ENCODE results near the gene ZMAT5. TPM values are rescaled to one million over a fixed set of nuclear protein-coding genes. Genes with fewer than 3 reads are reported as not detected.

The ZMAT5 gene
- polyA plus RNA-seq (ENCODE audit: insufficient read depth in 1 of 5, insufficient read length in 5 of 5, low replicate concordance in 1 of 5): 10 to 100 TPM; 19.9 to 28.2 (median 21.9) TPM
- long read RNA-seq, donor 1, transcript ZMAT5-201 (6 exons, 899 nt): major isoform, 5 of 12 reads
- long read RNA-seq, donor 1, partial matches to known transcripts: 0 of 12 reads
- long read RNA-seq, donor 1, other reads (novel, unspliced or antisense): 7 of 12 reads
- long read RNA-seq, donor 2, transcript ZMAT5-201 (6 exons, 899 nt): major isoform, 6 of 16 reads
- long read RNA-seq, donor 2, partial matches to known transcripts: 0 of 16 reads
- long read RNA-seq, donor 2, other reads (novel, unspliced or antisense): 10 of 16 reads
- long read RNA-seq, donor 3, transcript ZMAT5-201 (6 exons, 899 nt): major isoform, 5 of 11 reads
- long read RNA-seq, donor 3, partial matches to known transcripts: 0 of 11 reads
- long read RNA-seq, donor 3, other reads (novel, unspliced or antisense): 6 of 11 reads
- long read RNA-seq, donor 4, transcript ZMAT5-201 (6 exons, 899 nt): major isoform, 6 of 6 reads
- long read RNA-seq, donor 4, partial matches to known transcripts: 0 of 6 reads
- long read RNA-seq, donor 4, other reads (novel, unspliced or antisense): 0 of 6 reads
- long read RNA-seq, donor 5, transcript ZMAT5-201 (6 exons, 899 nt): major isoform, 8 of 25 reads
- long read RNA-seq, donor 5, partial matches to known transcripts: 0 of 25 reads
- long read RNA-seq, donor 5, other reads (novel, unspliced or antisense): 17 of 25 reads
- long read RNA-seq, donor 6, partial matches to known transcripts: 0 of 14 reads
- long read RNA-seq, donor 6, other reads (novel, unspliced or antisense): 12 of 14 reads
- long read RNA-seq, donor 7, transcript ZMAT5-201 (6 exons, 899 nt): major isoform, 11 of 711 reads
- long read RNA-seq, donor 7, partial matches to known transcripts: 678 of 711 reads
- long read RNA-seq, donor 7, other reads (novel, unspliced or antisense): 22 of 711 reads
- long read RNA-seq, donor 8, partial matches to known transcripts: 328 of 361 reads
- long read RNA-seq, donor 8, other reads (novel, unspliced or antisense): 31 of 361 reads

GRCh38 chr22:29766632-29767170 is at the start of gene ZMAT5:
Gene ZMAT5, minus strand, starts transcription at chr22:29767007. Its CDS starts 18,463 bp downstream, at chr22:29748544.
- peak in 1 of 2 donors; percentile 92 for DNase-seq

DNA sequence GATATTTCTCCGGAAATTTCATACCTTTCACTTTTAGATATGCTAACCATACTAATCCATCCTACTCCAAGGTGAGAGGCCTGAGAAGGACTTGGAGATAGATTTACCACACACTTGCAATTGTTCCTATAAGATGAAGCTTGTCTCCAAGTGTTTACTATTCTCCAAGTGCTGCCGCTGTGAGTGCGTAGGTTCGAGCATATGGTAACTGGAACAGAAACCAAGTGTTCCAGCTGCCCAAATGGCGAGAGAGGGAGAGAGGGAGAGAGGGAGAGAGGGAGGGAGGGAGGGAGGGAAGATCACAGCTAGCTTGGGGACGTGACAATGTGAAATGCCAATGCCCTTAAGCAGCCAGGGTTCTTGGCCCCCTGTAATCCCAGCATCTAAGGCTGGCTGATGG is 49.7 kb upstream of the ZMAT5 start:
- DNase-seq: no peak

GRCh38 chr22:29816128-29816527 is 49.3 kb upstream of the ZMAT5 start:
- DNase-seq: no peak

- no peak for DNase-seq
Observed at GRCh38 chr22:29815580-29815979, 48.8 kb upstream of the ZMAT5 start.

DNA sequence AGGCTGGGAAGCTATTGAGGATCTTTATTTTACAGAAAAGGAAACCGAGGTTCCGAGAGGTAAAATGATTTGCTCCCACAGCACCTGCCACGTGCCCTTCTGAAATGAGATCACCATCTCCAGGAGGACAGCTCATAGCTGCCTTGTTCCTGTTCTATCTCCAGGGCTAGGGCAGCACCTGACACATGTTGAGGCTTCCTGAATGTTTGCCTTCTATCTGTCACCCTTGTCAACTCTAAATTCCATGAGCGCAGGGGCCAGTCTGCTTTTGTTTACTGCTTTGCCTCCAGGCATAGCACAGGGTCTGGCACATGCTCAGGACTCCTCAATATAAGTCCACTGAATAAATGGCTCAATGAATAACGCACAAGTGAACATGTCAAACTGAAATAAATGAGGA is 47.2 kb upstream of the ZMAT5 start:
- no peak for DNase-seq

DNA sequence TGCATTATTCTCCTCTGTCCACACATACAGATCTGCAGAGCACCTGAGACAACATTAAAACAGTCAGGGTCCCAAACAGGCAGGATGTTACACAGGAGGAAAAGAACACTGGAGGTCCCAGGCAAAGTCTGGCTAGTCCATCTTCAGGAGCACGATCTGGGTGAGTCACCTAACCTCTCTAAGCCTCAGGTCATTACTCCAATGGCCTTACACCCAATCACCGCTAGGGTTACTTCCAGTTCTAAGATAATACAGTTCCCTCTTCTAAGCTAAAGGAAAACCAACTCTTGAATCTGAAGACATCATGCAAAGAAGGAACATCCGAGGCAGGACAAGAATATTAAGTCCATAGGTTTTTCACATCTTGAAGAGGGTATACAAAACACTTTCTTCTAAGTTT is 46.8 kb upstream of the ZMAT5 start:
- DNase-seq: no peak

DNA sequence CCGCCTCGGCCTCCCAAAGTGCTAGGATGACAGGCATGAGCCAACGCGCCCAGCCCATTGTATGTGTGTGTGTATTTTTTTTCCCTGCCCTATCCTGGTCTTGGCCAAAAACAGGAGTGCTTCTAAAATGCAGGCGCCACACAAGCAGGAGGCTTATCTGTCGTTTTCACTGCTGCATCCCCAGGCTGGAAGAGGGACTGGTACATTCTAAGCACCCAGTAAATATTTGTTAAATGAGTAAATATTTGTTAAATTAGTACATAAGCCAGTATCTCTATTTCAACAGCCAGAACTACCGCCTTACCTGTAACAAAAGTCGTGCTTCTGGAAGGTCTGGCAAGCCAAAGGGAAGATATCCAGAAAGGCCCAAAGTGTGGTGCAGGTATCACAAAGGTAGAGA is 46.3 kb upstream of the ZMAT5 start:
- no peak for DNase-seq

- DNase-seq: no peak
Observed at GRCh38 chr22:29811377-29811776, 44.6 kb upstream of the ZMAT5 start.

DNA sequence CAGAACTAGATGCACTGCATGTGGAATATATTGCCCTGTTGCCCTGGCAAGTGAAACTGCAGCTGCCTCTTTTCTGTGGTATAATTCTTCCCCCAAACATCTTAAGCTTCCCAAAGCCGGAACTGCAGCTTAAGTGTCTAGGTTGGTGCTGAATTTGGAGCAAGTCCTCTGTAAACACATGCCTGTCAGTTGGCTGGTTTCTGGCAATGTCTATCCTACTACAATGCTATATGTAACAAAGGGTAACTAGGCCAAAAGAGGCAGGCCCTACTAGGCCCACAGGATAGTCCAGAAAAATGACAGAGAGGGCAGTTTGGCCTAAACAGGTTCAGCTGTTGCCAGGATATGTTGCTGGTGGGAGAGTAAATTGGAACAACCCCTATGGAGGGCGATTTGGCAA is 43.4 kb upstream of the ZMAT5 start:
- no peak for DNase-seq

DNA sequence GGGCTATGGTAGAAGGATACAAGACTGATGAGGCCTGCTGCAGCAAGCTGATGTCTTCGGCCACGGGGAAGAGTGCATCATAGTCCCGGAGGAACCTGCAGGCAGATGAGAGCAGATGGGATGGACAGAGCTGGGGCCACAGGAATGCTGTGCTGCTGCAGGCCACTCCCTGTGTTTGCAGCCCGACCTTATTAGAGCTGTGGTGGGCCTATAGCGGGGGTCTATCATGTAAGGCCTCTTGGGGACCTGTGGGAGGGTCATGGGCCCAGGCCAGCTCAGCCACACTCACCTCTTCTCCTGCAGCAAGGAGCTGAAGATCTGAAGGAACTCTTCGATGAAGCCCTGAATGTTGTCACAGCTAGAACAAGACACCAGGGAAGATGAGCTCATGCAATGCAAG is 39.4 kb upstream of the ZMAT5 start:
- DNase-seq: no peak

DNA sequence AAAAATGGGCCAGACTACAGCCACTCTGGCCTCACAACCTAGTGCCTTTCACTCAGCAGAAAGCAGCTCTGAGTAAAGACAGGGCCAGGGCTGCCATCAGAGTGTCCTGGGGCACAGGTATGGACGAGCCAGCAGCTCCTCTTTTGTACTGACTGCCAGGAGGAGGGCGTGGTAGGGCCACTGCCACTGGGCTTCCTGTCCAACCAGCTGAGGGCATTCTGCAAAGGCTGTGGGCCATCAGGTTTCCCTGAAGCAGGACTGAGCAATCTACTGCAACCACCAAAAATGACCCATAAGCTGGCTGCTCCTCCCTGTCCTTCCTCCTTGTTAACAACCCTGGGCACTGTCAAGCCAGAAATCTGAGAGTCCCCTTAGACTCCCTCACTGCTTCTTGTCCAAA is 38.2 kb upstream of the ZMAT5 start:
- DNase-seq: no peak

DNA sequence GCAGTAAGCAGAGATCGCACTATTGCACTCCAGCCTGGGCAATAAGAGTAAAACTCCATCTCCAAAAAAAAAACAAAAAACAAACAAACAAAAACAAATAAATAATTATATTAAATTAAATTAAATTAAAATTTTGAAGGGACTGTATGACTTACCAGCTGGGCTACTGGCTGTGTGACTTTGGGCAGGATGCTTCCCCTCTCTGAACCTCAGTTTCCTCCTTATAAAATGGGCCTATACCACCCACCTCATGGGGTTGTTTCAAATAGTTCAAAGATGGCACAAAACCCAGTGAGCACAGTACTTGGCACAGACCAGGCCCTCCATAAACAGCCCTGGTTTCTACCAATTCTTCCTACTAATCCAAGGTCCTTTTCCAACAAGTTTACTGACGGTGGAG is 36.4 kb upstream of the ZMAT5 start:
- DNase-seq: no peak

GRCh38 chr22:29801796-29802195 is 35.0 kb upstream of the ZMAT5 start:
- no peak for DNase-seq

DNA sequence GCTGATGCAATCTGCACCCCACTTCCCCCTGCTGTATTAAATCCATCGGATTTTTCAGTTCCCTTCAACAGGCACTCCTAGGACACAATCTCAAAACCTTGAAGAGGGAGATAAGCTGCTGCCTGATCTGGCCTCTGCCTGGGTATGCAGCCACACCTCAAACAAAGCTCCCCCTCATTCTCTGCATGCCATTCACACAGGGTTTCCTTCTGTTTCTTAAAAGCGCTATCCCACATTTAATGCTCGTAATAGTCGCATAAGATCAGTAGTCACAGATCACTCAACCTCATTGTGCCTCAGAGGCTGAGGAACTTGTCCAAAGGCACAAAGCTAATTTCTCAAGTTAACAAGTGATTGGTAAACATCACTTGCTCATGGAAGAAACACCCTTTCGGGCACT is 34.3 kb upstream of the ZMAT5 start:
- no peak for DNase-seq

DNA sequence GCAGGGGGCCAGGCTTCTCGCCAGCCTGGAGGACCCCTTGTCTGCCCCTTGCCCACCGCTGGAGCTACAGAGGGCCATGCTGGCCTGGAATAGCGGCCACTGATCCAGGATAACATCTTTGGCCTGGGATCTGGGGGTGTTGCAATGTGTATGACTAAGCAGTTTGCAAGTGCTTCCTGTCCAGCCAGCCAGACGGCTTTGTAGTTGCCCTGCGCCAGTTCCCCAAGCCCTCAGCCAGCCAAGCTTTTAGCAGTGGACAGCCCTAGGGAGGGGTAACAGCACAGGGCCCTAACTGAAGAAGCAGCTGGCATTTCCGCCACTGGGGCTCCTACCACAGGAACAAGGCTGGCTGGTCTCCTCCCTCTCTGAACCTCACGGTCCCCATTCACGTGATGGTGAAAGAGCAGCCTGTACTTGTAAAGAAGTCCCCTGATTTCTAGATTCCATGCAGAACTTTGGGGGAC is 32.4 kb upstream of the ZMAT5 start:
- DNase-seq: peak; percentile 50 to 61

- no peak for DNase-seq
Observed at GRCh38 chr22:29798801-29799200, 32.0 kb upstream of the ZMAT5 start.

- DNase-seq: no peak
Observed at GRCh38 chr22:29798318-29798717, 31.5 kb upstream of the ZMAT5 start.

DNA sequence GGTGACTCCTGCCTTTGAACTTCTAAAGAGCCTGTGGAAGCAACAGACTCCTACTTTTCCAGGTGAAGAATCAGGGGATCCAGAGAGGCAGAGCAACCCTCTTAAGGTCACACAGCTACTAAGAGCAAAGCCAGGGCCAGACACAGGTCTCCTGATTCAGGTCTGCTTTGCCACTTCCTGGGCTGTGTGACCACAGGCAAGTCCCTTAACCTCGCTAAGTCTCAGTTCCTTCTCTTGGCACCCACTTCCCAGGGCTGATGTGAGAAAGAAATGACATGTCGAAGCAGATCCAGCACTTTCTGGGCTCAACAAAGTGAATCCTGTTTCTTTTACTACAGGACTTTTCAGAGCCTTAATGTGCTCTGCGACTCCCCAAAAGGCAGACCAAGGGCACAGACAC is 30.5 kb upstream of the ZMAT5 start:
- no peak for DNase-seq

- DNase-seq: no peak
Observed at GRCh38 chr22:29795663-29796062, 28.9 kb upstream of the ZMAT5 start.

DNA sequence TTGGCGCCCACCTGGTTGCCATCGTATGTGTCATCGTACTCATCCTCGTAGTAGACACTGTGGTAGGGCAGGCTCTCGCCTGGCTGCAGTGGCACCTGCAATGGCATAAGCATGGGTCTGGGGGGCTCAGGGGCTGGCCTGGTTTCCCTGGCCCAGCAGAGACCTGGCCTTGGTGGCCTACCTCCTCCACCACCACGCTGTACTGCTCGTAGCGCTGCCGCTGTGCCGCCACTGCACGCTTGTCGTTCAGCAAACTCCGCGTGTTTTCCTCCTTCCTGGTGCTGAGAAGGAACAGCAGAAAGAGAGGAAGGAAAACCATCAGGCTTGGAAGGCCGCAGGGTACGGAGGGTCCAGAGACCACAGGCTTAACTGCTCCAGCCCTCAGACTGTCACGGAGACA is 26.6 kb upstream of the ZMAT5 start:
- DNase-seq: no peak

DNA sequence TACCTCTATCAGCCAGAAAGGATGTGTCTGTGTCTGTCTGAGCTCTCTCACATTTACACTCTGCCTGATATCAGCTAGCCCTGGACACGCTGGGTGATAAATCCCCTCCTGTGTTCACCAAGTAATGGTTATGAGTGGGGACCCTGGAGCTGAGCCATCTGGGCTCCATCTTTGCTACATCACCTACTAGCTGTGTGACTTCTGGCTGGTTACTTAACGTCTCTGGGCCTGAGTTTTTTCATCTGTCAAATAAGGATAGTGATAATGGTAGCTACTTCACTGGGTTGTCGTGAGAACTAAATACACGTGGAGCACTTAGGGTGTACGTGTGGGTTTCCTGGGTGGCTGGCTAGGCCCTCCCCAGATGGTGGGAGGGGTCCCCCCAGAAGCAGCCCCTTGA is 23.3 kb upstream of the ZMAT5 start:
- DNase-seq: no peak

Measured in right lung (tissue), 10 donors.